ENCODE measurements around the gene MKNK1. TPM values are rescaled to one million over a fixed set of nuclear protein-coding genes. Genes with fewer than 3 reads are reported as not detected.

MKNK1 gene
- total RNA-seq, 4 donors from 2014 or later, result 23.0 to 42.1 (median 34.5) TPM

- Histone ChIP-seq H3K27ac (peak overlapping the region in 1 of 4 donors; percentile 42), H3K27me3 (no peaks in the 10 kb centered on the region), H3K4me1 (peaks cover 0 to 31% (median 0%) of the 10 kb centered on the region in 3 donors), H3K36me3 (peaks cover 0 to 89% of the 10 kb centered on the region in 2 donors), H3K4me3 (no peak overlapping the region), H3K9me3 (no peaks in the 10 kb centered on the region)
- WGBS, 2 donors (ENCODE audit: low coverage in 1 of 2), result 83 to 100% methylated on average over 1 to 2 of the region's 3 CpGs
- TF ChIP-seq EP300 (IDR thresholded peaks at IDR 0.05) (no peak), POLR2AphosphoS5 (IDR thresholded peaks at IDR 0.05) (no peak), CTCF (IDR thresholded peaks at IDR 0.05) (no peak), POLR2A (IDR thresholded peaks at IDR 0.05) (no peak)
- ATAC-seq, result no peak
Observed at GRCh38 chr1:46575778-46576177, 28.3 kb downstream of the MKNK1 start.

- Histone ChIP-seq H3K27me3 (no peaks in the 10 kb centered on the region), H3K9me3 (no peaks in the 10 kb centered on the region), H3K36me3 (peaks cover 0 to 87% of the 10 kb centered on the region in 2 donors), H3K27ac (peak overlapping the region in 1 of 4 donors; percentile 42), H3K4me1 (peaks cover 0 to 34% (median under 1%) of the 10 kb centered on the region in 3 donors), H3K4me3 (no peak overlapping the region)
- ATAC-seq, result no peak
- 46 to 79% methylated on average over 12 of the region's 12 CpGs for WGBS, 2 donors (ENCODE audit: low coverage in 1 of 2)
- no peak for TF ChIP-seq POLR2AphosphoS5 (IDR thresholded peaks at IDR 0.05)
- TF ChIP-seq EP300 (IDR thresholded peaks at IDR 0.05), result no peak
- TF ChIP-seq POLR2A (IDR thresholded peaks at IDR 0.05), result no peak
- TF ChIP-seq CTCF (IDR thresholded peaks at IDR 0.05), result no peak
Observed at GRCh38 chr1:46575300-46575699, 28.8 kb downstream of the MKNK1 start.

- TF ChIP-seq CTCF (IDR thresholded peaks at IDR 0.05) (no peak), POLR2AphosphoS5 (IDR thresholded peaks at IDR 0.05) (no peak), POLR2A (IDR thresholded peaks at IDR 0.05) (no peak), EP300 (IDR thresholded peaks at IDR 0.05) (no peak)
- no peaks in the 10 kb centered on the region for H3K27me3 ChIP-seq
- WGBS, 2 donors (ENCODE audit: low coverage in 1 of 2), result 92 to 95% methylated on average over 6 of the region's 6 CpGs
- H3K9me3 ChIP-seq, result no peaks in the 10 kb centered on the region
- H3K36me3 ChIP-seq, result peaks cover 0 to 68% of the 10 kb centered on the region in 2 donors
- H3K4me3 ChIP-seq, result no peak overlapping the region
- no peak overlapping the region for H3K27ac ChIP-seq
- H3K4me1 ChIP-seq, result peaks cover 0 to 56% (median 10%) of the 10 kb centered on the region in 3 donors
- ATAC-seq, result no peak
Observed at GRCh38 chr1:46571691-46572225, 32.3 kb downstream of the MKNK1 start.

- 37 to 45% methylated on average over 7 to 12 of the region's 14 CpGs for WGBS, 2 donors (ENCODE audit: low coverage in 1 of 2)
- peak; percentile 32 for ATAC-seq
- TF ChIP-seq POLR2A (IDR thresholded peaks at IDR 0.05) (no peak), POLR2AphosphoS5 (IDR thresholded peaks at IDR 0.05) (peak; percentile 41)
- Histone ChIP-seq H3K4me1 (peaks cover 0 to 47% (median 10%) of the 10 kb centered on the region in 3 donors), H3K9me3 (no peaks in the 10 kb centered on the region), H3K36me3 (peaks cover 0 to 58% of the 10 kb centered on the region in 2 donors), H3K4me3 (no peak overlapping the region), H3K27ac (peak overlapping the region in 3 of 4 donors; percentile 29 to 67 (median 53)), H3K27me3 (no peaks in the 10 kb centered on the region)
Observed at GRCh38 chr1:46569884-46570725, 34.0 kb downstream of the MKNK1 start.

- peak overlapping the region in 3 of 4 donors; percentile 29 to 67 (median 53) for H3K27ac ChIP-seq
- H3K9me3 ChIP-seq, result no peaks in the 10 kb centered on the region
- H3K27me3 ChIP-seq, result no peaks in the 10 kb centered on the region
- peaks cover 0 to 60% of the 10 kb centered on the region in 2 donors for H3K36me3 ChIP-seq
- TF ChIP-seq CTCF (IDR thresholded peaks at IDR 0.05) (no peak), POLR2AphosphoS5 (IDR thresholded peaks at IDR 0.05) (no peak), POLR2A (IDR thresholded peaks at IDR 0.05) (no peak), EP300 (IDR thresholded peaks at IDR 0.05) (no peak)
- H3K4me1 ChIP-seq, result peaks cover 0 to 46% (median 10%) of the 10 kb centered on the region in 3 donors
- H3K4me3 ChIP-seq, result no peak overlapping the region
- 100% methylated on average over 2 of the region's 4 CpGs; no CpG with 5 or more reads in 1 of the 2 donors for WGBS, 2 donors (ENCODE audit: low coverage in 1 of 2)
- ATAC-seq, result no peak
Observed at GRCh38 chr1:46569116-46569515, 35.0 kb downstream of the MKNK1 start.
